LoVo (cell line): Measurements from ENCODE around the gene WDR76.
A peak's percentile ranks its signal among the peaks of the same experiment; 100 is the strongest.

Source experiments
- DNase-seq: peaks from one replicate; pipeline ENCODE4 v3.0.0-alpha.2; 2016; ENCODE audit warnings: low spot score

WDR76 gene

GRCh38 chr15:43878446-43878845 lies 51.6 kb downstream of the WDR76 start:
- no peak for DNase-seq

DNA sequence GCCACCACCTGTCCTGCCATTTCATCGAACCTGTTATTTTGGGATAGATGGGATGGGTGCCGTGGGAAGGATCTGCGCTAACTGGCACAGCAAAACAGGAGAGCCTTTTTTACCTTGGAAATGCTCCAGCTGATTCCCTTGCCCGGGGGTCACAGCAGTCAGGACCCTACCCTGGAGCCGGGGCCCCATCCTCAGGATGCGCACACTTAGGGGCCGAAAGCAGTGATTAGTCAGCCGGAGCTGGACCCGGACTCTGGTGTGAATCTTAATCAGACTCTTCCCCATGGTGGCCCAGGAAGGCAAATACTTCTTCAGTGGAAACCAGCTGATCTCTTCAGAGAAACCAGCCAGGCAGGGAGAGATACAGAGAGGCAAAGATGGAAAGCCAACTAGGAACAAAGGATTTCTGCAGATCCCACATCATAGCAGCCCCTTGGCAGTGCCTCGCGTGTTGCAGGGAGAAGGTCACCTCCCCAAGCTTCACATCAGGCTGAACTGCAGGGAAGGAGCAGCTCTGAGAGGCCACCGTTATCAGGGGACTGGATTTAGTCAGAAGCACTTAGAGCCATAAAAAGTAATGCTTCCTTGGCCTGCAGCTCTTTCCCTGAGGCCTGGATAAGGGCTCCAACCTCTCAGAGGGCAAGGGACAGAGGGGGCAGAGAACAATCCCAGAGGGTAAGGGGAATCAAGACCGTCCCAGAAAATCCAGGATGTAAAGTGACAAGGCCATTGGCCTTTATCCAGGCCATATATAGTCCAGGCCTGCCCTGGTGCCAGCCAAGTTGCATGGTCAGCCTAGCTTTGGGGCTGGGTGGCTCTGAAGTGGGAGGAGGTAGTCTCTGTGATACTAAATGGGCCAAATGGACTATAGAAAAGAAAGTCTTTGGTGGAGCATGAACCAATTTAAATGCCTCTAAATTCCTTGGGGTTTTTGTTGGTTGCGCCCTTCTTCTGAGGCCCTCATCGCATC lies 52.9 kb downstream of the WDR76 start:
- no peak for DNase-seq

DNA sequence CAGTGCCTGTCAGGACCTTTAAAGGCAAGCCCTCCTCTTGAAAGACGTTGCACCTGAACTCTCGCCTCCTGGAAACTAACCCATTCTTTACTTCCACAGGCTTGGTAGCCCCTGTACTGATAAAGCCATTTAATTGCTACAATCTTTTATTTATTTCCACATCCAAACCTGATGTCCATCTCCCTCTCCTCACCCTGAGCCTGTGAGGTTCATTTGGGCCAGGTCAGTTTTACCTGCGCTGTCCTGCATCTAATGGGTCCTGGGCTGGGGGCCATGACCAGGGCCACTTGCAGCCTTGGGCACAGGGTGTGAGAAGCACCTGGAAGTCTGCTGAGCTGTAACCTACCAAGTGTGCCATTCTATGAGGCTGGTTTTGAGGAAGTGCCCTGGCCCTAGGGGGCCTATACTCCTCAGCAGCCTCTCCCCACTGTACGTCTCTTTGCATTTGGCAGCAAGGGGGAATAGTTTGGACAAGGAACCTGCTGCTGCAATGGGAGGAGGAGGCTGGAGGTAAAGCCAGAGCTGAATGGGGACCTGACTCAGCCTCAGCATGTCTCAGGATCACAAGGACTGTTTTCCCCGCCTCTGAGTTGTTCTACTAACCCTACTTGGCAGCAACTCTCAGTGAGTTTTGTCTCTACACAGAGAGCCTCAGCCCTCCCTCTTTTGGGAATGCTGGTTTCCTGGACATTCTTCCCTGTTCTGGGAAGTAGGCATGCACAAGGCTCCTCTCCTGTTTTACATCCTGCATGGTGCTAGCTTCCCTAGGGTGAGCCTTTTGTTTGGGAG lies 53.8 kb downstream of the WDR76 start:
- no peak for DNase-seq

DNA sequence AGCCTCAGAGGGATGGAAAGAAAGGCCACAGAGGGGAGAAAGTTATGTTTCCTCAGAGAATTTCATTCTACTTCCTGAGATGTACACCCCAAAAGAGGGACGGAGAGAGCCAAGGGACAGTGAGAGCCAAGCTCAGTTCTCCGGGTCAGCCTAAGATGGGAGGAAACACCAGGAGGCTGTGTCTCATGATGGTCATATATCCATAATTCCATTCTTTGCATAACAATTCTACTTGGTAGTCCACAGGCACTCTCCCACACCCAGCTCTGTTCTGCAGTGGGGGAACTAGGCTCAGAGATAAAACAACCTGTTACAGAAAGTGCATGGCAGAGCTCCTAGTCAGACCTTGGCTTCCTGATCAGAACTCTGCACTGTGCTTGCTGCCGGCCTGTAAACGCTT lies 54.4 kb downstream of the WDR76 start:
- DNase-seq, result no peak

GRCh38 chr15:43881944-43882343 lies 55.1 kb downstream of the WDR76 start:
- no peak for DNase-seq

GRCh38 chr15:43883571-43883970 lies 56.8 kb downstream of the WDR76 start:
- DNase-seq, result no peak

- DNase-seq, result no peak
Observed at GRCh38 chr15:43886558-43886957, 59.8 kb downstream of the WDR76 start.

DNA sequence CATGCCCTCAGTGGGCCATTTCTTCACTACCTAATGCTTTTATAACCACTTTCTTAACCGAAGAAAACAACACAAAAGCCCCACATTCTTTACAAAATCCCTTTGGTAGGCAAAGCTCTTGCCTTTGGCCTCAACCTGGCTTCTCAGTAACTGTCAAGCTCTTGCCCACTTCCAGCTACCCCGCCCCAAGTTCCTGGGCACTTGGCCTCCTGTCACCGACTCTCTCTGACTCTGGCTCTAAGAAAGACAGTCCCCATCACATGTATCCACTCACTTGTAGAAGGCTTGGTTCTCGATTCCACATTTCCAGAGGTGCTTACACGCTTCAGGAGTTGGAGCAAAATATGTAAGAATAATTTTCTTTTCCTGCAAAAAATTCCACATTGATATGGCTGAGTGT lies 61.1 kb downstream of the WDR76 start:
- DNase-seq, result no peak

DNA sequence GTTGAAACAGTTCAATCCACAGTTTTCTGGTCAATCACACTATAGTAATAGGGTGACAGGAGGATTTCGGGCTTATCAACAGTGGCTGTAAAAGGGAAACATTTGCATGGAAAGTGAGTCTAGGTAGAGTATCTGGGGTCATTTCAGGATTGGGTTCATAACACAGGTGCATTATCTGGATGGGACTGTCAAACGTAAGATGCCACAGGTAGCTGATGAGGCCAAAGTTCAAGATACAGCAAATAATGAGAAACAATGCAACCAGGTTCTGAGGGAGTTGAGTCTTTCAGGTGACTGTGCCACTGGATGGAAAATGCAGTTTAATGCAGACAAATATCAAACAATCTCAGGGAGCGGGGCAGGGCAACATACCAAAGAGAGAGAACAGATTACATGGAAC lies 62.2 kb downstream of the WDR76 start:
- DNase-seq, result no peak

DNA sequence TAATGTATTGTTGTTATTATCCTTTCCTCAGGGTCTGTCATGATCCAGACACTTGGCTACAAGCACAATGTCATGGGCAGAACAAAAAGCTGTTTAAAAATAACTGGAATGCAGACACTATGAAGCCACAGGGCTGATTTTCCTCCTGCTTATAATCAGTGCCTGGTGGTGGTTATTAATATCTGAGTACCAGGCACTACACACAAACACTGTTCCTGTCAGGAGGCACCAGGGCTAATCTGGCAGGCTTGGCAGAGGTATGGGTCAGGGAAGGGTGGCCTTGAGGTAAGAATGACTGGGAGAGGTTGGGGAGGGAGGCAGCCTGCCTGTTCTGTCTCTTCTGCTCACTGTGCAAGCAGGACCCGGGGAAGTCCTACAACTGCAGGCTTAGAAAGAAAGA lies 67.2 kb downstream of the WDR76 start:
- DNase-seq, result no peak

DNA sequence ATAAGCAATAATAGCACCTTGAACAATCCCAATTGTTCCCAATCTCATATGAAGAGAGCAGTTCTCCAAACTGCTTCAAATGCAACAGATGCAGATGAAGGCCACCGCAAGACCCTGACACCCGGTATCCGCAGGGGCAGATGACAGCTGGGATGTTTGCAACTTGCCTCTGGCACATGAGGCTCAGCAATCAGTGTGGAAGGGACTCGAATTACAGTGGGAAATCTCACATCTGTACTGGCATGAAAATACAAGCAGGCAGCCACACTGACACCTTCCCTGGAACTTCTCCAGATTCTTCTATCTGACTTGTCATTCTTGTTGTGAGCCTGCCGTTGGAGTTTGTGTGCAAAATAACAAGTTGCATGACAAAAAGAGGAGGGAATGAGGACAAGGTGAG lies 68.8 kb downstream of the WDR76 start:
- no peak for DNase-seq

DNA sequence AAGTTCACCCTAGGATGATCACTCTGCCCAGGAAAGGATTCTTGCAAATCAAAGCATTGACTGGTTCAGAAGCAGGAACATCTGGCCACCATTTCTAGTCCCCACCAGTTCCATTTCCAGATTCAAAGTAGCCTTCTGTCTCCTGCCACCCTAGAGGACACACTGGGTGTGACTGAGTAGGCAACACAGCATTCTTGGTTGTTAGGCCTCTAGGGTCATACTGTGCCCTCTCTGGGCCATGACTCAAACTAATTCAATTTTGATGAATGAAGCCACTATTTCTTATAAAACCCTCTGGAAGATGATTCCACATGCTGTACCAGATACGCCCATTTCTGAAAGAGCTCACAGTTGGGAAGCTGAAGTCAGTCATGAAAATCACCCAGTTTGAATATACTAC lies 69.7 kb downstream of the WDR76 start:
- no peak for DNase-seq

GRCh38 chr15:43898891-43899290 lies 72.1 kb downstream of the WDR76 start:
- no peak for DNase-seq

DNA sequence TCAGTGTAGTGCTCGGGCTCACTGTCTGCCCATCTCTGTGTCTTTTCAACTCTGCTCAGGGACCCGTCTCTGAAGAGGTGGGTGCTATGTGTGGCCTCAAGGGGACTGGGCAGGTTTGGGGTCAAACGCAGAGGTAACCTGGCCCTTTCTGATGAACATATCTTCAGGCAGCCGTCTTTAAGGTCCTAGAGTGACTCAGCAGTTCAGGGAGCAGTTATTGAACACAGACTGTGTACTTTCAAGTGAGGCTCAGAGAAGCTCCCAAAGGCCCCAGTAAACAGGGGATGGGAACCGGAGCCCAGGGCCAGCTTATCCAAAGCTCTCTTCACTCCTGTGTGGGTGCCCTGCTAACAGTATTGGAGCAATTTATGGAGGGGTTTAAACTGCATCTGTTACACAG lies 73.1 kb downstream of the WDR76 start:
- DNase-seq, result no peak

DNA sequence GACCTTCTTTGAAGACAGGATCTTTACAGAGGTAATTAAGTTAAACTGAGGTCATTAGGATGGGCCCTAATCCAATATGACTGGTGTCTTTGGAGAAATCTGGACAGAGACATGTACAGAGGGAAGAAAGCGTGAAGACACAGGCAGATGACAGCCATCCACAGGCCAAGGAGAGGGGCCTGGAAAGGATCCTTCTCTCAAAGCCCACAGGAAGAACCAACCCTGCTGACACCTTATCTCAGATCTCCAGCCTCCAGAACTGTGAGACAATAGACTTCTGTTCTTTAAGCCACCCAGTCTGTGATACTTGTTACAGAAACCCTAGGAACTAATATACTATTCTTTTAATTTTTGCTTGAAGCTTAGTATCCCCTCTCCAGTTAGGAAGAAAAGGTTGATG lies 74.2 kb downstream of the WDR76 start:
- DNase-seq, result no peak

GRCh38 chr15:43901495-43901894 lies 74.7 kb downstream of the WDR76 start:
- DNase-seq, result no peak

DNA sequence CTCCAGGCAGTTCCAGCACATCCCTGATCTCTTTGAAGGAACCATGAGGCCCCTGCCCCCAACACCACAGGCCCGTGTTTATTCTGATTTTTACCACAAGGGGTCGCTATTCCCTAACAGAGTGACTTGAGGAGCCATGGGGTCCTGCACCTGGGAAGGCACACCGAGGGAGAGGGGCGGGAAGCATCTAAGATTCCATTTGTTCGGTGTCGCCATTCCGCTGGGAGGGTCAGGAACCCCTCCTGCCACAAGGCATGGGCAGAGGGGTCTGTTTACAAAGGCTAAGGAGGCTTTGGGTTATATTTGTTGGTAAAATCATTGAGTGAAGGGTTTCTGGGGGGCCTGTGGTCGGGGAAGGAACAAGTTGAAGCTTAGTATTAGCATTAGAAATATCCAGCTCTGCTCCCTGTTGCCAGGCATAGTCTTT lies 77.1 kb downstream of the WDR76 start:
- peak; percentile 37 for DNase-seq

- DNase-seq, result no peak
Observed at GRCh38 chr15:43905755-43906154, 79.0 kb downstream of the WDR76 start.

DNA sequence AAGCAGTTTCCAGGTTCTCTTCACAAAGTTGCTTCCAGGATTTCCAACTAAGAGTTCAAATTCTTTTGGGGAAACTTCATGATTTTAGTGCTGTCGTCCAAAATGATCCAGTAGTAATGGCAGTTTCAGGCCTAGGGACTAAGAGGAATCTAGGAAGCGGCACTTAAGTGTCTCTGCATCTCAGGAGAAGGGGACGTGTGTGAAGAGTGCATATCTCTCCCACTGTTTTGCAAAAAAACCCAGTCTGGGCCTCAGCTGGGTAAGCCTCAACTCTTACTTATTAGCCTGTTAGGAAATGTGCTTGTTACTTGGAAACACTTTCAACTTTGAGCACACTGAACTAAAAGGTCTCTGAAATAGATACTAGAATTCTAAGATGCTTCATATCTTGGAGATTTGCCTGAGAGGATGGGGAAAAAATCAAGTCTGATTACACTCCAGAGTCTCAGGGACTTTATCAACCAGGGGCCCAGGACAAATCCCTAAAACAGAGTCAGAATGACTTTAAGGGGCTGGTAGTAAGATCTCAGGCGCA lies 81.8 kb downstream of the WDR76 start:
- no peak for DNase-seq

- peak; percentile 50 for DNase-seq
Observed at GRCh38 chr15:43911235-43911781, 84.5 kb downstream of the WDR76 start.

- DNase-seq, result no peak
Observed at GRCh38 chr15:43912208-43912607, 85.4 kb downstream of the WDR76 start.

DNA sequence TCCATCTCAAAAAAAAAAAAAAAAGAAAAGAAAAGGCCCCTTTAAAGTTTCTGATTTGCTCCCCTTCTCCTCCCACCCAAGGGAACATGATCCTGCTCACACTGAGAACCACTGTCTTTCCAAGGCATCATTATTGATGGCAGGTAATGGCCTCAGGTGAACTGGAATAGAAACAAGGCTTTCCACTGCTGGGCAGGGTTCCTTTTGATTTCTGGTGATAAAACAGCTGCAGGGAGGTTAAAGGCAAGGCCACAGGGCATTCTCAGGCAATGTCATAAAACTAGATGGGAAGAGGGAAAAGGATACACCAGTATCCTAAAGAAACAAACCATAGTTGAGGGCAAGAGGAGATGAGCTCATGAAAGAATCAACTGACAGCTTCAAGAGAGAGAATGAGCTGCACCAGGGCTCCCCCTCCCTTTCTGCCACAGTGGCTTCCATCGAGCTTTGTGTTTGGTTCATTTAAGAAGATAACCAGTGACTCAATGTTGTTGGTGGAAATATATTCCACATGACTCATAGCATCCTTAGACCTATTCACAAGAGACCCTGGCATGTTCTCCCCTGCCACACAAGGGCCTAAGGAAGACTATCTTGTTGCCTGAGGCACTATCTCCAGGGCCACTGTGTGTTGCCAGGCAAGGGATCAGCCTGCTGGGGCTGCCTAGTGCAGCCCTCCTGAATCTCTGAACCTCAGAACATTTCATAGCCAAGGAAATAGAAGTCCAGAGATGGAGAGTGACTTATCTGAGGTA lies 86.4 kb downstream of the WDR76 start:
- DNase-seq, result peak; percentile 81
